ENCODE data around the gene NELFB. TPM values are rescaled to one million over a fixed set of nuclear protein-coding genes. Genes with fewer than 3 reads are reported as not detected.

Gene NELFB
- total and polyA plus RNA-seq, 9 of the 15 experiments (the other 6 are each of a cell fraction or from before 2014, with no cell fraction given), result 0.24 to 84.0 (median 29.7) TPM

DNA sequence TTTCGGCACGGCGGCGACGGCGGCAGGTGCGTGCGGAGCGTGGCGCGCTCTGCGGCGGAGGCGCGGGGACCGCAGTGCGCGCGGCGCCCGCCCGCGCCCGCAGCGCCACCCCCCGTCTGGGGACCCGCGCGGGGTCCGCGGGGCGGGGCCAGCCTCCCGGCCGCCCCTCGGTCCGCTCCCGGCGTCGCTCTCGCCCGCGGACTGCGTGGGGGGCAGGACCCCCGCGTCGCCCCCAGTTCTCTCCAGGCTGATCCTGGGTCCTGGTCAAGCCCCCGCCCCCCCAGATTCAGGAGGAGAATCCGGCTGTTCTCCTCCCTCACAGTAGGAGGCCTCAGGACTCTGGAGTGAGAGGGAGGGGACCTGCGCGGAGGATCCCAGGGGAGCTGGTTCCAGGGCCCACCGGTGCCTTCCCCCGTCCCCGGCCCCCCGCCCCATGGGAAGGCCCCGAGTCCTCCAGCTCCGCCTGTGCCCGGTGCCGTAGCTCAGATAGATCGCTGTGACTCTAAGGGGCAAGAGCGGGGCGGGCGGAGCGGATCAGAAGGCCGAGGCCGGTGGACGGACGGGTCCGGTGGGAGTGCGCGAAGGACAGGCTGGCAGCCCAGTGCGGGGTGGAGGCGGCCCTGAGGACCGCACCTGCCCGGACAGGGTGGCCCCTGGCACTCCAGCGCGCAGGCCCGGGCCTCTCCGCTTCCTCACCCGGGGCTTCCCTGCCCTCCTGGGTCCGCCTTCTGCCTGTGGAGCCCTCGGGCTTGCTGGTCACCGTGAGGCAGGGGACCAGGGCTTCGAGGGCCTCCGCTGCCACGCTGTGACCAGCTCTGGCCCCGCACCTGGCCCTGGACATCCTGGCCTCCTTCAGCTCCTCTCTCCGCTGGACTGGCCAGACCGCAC is 32.7 kb upstream of the NELFB start, which contains the start of gene RNF208 (continued):
- TF ChIP-seq, protein P1, sequence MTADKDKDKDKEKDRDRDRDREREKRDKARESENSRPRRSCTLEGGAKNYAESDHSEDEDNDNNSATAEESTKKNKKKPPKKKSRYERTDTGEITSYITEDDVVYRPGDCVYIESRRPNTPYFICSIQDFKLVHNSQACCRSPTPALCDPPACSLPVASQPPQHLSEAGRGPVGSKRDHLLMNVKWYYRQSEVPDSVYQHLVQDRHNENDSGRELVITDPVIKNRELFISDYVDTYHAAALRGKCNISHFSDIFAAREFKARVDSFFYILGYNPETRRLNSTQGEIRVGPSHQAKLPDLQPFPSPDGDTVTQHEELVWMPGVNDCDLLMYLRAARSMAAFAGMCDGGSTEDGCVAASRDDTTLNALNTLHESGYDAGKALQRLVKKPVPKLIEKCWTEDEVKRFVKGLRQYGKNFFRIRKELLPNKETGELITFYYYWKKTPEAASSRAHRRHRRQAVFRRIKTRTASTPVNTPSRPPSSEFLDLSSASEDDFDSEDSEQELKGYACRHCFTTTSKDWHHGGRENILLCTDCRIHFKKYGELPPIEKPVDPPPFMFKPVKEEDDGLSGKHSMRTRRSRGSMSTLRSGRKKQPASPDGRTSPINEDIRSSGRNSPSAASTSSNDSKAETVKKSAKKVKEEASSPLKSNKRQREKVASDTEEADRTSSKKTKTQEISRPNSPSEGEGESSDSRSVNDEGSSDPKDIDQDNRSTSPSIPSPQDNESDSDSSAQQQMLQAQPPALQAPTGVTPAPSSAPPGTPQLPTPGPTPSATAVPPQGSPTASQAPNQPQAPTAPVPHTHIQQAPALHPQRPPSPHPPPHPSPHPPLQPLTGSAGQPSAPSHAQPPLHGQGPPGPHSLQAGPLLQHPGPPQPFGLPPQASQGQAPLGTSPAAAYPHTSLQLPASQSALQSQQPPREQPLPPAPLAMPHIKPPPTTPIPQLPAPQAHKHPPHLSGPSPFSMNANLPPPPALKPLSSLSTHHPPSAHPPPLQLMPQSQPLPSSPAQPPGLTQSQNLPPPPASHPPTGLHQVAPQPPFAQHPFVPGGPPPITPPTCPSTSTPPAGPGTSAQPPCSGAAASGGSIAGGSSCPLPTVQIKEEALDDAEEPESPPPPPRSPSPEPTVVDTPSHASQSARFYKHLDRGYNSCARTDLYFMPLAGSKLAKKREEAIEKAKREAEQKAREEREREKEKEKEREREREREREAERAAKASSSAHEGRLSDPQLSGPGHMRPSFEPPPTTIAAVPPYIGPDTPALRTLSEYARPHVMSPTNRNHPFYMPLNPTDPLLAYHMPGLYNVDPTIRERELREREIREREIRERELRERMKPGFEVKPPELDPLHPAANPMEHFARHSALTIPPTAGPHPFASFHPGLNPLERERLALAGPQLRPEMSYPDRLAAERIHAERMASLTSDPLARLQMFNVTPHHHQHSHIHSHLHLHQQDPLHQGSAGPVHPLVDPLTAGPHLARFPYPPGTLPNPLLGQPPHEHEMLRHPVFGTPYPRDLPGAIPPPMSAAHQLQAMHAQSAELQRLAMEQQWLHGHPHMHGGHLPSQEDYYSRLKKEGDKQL (CRISPR knock-in tag; IDR thresholded peaks at IDR 0.05; ENCODE audit: borderline replicate concordance), result 0 out of 2 replicates have a peak, but pooled peaks have one; percentile 39
- TF ChIP-seq ZFX (CRISPR knock-in tag; IDR thresholded peaks at IDR 0.05), result 0 out of 2 replicates have a peak, but pooled peaks have one; percentile 39
- TF ChIP-seq SAFB (IDR thresholded peaks at IDR 0.05; ENCODE audit: borderline replicate concordance, low read depth, low read length), result 0 out of 2 replicates have a peak, but pooled peaks have one; percentile 27
- peak; percentile 58; the same call in 1 of the 2 replicates for TF ChIP-seq ZBTB7A (IDR thresholded peaks at IDR 0.05; ENCODE audit: borderline replicate concordance, control insufficient read depth, low read depth, low read length)
- no peak for TF ChIP-seq SIN3A (IDR thresholded peaks at IDR 0.05; ENCODE audit: borderline replicate concordance in 2 of 2, control insufficient read depth in 1 of 2, low read depth in 2 of 2, low read length in 2 of 2)
- TF ChIP-seq, protein P2, sequence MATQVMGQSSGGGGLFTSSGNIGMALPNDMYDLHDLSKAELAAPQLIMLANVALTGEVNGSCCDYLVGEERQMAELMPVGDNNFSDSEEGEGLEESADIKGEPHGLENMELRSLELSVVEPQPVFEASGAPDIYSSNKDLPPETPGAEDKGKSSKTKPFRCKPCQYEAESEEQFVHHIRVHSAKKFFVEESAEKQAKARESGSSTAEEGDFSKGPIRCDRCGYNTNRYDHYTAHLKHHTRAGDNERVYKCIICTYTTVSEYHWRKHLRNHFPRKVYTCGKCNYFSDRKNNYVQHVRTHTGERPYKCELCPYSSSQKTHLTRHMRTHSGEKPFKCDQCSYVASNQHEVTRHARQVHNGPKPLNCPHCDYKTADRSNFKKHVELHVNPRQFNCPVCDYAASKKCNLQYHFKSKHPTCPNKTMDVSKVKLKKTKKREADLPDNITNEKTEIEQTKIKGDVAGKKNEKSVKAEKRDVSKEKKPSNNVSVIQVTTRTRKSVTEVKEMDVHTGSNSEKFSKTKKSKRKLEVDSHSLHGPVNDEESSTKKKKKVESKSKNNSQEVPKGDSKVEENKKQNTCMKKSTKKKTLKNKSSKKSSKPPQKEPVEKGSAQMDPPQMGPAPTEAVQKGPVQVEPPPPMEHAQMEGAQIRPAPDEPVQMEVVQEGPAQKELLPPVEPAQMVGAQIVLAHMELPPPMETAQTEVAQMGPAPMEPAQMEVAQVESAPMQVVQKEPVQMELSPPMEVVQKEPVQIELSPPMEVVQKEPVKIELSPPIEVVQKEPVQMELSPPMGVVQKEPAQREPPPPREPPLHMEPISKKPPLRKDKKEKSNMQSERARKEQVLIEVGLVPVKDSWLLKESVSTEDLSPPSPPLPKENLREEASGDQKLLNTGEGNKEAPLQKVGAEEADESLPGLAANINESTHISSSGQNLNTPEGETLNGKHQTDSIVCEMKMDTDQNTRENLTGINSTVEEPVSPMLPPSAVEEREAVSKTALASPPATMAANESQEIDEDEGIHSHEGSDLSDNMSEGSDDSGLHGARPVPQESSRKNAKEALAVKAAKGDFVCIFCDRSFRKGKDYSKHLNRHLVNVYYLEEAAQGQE (IDR thresholded peaks at IDR 0.05; ENCODE audit: borderline replicate concordance), result no peak
- TF ChIP-seq, protein P2 (CRISPR knock-in tag; IDR thresholded peaks at IDR 0.05; ENCODE audit: low read depth), result peak; percentile 42; the same call in 1 of the 2 replicates
- TF ChIP-seq, protein P3, sequence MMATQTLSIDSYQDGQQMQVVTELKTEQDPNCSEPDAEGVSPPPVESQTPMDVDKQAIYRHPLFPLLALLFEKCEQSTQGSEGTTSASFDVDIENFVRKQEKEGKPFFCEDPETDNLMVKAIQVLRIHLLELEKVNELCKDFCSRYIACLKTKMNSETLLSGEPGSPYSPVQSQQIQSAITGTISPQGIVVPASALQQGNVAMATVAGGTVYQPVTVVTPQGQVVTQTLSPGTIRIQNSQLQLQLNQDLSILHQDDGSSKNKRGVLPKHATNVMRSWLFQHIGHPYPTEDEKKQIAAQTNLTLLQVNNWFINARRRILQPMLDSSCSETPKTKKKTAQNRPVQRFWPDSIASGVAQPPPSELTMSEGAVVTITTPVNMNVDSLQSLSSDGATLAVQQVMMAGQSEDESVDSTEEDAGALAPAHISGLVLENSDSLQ (IDR thresholded peaks at IDR 0.05), result no peak
